Measurements from ENCODE around the gene RNF114. TPM values are rescaled to one million over a fixed set of nuclear protein-coding genes. Genes with fewer than 3 reads are reported as not detected.

RNF114 gene
- total and polyA plus RNA-seq, 10 of the 15 experiments (the other 5 are each of a cell fraction or from before 2014, with no cell fraction given) = 28.0 to 82.3 (median 47.2) TPM

- ChIA-PET POLR2A (no interaction called here), RAD21 (ENCODE audit: unreplicated experiment) (no interaction called here), SMC1A (ENCODE audit: uncharacterized antibody, unreplicated experiment) (no interaction called here), CTCF (interaction anchor here (3.1 kb wide), 1 partner anchor 75 kb away, joined by 12 read pairs; no protein-coding TSS in a partner anchor)
- H3K9ac ChIP-seq (ENCODE audit: control insufficient read depth, insufficient read depth, low read length) = no peak overlapping the region
- H3K27ac ChIP-seq (ENCODE audit: control insufficient read depth, insufficient read depth) = no peak overlapping the region
- intact Hi-C loops (cut with micrococcal nuclease; ENCODE audit: unreplicated experiment) (no loop called here), in situ Hi-C loops (cut with MboI) (no loop called here)
- DNase-seq (ENCODE audit: low read depth, low spot score) = no peak
- no peak for ATAC-seq
- BruUV-seq (replicated peaks) = no TSS peak
- WGBS (ENCODE audit: insufficient coverage, insufficient replicate concordance, low lambda C conversion rate, missing lambda C conversion rate) = 43% methylated on average over 3 of the region's 3 CpGs
- no peak overlapping the region for H2AFZ ChIP-seq (ENCODE audit: control insufficient read depth, low read depth, low read length)
- no peak for FAIRE-seq
- no peaks in the 10 kb centered on the region for H3K9me3 ChIP-seq (replicated peaks; ENCODE audit: control insufficient read depth, insufficient read depth, low read length)
- H3K4me3 ChIP-seq = no peak overlapping the region
- no peaks in the 10 kb centered on the region for H4K20me1 ChIP-seq (ENCODE audit: control insufficient read depth, insufficient read depth)
- H3K79me2 ChIP-seq (ENCODE audit: control insufficient read depth, insufficient read depth, low read length) = no peaks in the 10 kb centered on the region
- H3K4me2 ChIP-seq (ENCODE audit: control insufficient read depth, insufficient read depth) = no peak overlapping the region
- H3K27me3 ChIP-seq (replicated peaks in 1 of 2; ENCODE audit: control insufficient read depth in 2 of 2, insufficient read depth in 2 of 2, low read length in 1 of 2) = no peaks in the 10 kb centered on the region
- no peaks in the 10 kb centered on the region for H3K36me3 ChIP-seq (ENCODE audit: control insufficient read depth in 2 of 2, insufficient read depth in 2 of 2, low read length in 1 of 2)
- peaks cover 7% of the 10 kb centered on the region for H3K4me1 ChIP-seq (ENCODE audit: control insufficient read depth, insufficient read depth, low read length)
- TF ChIP-seq POU2F2 (IDR thresholded peaks at IDR 0.05; ENCODE audit: borderline replicate concordance, low read depth, low read length) (no peak), SIX5 (IDR thresholded peaks at IDR 0.05; ENCODE audit: low read depth, low read length, severe bottlenecking) (no peak), PAX5 (IDR thresholded peaks at IDR 0.05; ENCODE audit: borderline replicate concordance, low read depth, low read length) (no peak), PRDM15 (CRISPR knock-in tag; IDR thresholded peaks at IDR 0.05) (no peak), REST (IDR thresholded peaks at IDR 0.05; ENCODE audit: low read depth, low read length) (no peak), NR2C2 (IDR thresholded peaks at IDR 0.05; ENCODE audit: borderline replicate concordance, control insufficient read depth, insufficient read length, low read depth) (no peak), ZNF622 (IDR thresholded peaks at IDR 0.05) (no peak), LARP7 (IDR thresholded peaks at IDR 0.05) (no peak), RELB (IDR thresholded peaks at IDR 0.05; ENCODE audit: low read depth) (no peak), HDAC6 (IDR thresholded peaks at IDR 0.05; ENCODE audit: unreplicated experiment) (no peak), IRF5 (IDR thresholded peaks at IDR 0.05; ENCODE audit: borderline replicate concordance) (no peak), MXI1 (IDR thresholded peaks at IDR 0.05; ENCODE audit: low read depth, low read length) (no peak), TCF3 (IDR thresholded peaks at IDR 0.05; ENCODE audit: borderline replicate concordance, insufficient read depth, low read depth, low read length) (no peak)
Measured at GRCh38 chr20:49995586-49995985, 59.4 kb downstream of the RNF114 start.

All from GM12878 (cell line).